NOMO-1 treated with dmso at 0.1 percent for 144 hours (cell line): Measurements from ENCODE around the gene CEP135.
A peak's percentile ranks its signal among the peaks of the same experiment; 100 is the strongest.
"Not testable (repeated sequence)": the region's sequence is repeated elsewhere in the genome, so short reads cannot be mapped to it uniquely, and the experiment has no call there.

Experiments
- DNase-seq: peaks from one replicate; lab custom pipeline; 2025; ENCODE audit not compliant: unreplicated experiment; lab: John Stamatoyannopoulos, UW

The CEP135 gene

DNA sequence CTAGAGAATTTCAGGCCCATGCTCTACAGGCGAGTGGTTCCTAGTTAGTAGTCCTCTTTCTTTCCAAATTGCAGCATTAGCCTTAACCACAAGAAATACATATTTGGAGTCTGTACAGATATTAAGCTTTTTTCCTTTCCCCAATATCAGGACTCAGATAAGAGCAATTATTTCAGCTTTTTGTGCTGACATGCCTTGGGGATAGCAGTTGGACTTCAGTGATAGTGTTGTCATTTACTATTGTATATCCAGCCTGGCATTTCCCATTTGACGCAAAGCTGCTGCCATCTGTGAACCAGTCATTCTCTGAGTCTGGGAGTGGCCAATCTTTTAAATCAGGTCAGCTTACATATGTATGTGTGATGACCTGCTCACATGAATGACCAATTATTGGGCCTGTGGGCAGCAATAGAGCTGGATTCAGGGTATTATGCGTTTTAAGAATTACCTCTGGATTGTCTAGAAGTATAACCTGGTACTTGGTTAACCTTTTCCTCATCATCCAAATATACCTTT is 6.8 kb upstream of the CEP135 start:
- no peak for DNase-seq

- peak; percentile 88 for DNase-seq
Measured at GRCh38 chr4:55947254-55947882, 1.4 kb upstream of the CEP135 start.

DNA sequence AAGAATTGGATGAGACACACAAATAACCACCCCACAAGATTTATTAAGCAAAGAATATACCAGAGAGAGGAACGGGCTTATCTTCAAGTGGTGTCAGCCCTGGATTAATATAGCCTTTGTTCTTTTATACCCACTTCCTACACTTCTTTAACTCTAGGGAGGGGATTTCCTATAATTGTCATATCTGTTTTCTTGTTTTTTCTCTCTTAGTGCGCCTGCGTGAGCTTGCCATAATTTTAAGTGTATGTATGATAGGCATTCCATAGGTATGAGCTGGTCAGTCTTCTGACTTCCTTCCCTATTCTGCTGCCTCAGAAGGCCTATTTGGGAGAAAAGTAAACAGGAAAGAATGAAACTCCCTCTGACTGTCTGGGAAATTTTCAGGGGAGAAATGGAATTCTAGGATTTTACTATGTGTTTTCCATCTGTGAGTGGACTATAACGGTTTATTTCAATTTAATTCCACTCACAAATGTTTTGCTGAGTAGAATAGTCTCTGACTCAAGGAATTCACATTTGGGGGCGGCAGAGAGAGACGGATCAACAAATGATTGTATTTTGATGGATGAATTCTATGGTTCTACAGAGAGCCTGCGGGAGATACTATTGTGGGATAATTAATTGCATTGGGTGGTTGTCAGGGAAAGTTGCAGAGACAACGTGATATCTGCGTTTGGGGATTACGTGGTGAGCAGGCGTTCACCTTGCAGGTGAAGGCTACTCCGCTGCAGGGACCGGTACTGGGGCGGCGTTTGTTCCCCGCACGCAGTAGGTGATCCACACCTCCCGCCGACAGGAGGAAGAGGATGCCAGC is 626 bp upstream of the CEP135 start:
- no peak for DNase-seq

GRCh38 chr4:55949482-55949802 is 697 bp downstream of the CEP135 start:
- DNase-seq: no peak

DNA sequence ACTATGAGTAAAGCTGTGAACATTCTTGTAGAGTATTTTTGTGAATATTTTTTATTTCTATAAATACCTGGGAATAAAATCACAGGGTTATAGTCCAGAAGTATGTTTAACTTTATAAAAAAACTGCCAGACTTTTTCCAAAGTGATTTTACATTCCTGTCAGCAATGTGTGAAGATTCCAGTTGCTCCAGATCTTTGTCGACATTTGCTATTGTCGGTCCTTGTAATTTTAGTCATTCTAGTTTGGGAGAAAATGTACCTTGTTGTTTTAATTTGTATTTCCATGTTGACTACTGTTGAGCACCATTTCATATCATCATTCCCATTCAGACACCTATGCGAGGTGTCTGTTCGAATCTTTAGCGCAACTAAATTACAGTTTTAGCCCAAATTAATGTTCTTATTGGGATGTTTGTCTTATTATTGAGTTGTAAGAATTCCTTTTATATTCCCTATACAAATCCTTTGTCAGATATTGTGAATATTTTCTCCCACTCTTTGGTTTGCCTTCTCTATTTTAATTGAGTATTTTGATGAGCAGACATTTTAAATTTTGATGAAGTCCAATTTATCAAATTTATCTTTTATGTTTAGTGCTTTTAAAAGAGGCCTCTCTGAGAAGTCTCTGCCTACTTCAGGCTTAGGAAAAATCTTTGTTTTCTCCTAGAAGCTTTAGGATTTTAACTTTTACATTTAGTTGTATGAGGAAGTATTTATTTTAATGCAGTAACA is 2.6 kb downstream of the CEP135 start:
- DNase-seq: no peak

DNA sequence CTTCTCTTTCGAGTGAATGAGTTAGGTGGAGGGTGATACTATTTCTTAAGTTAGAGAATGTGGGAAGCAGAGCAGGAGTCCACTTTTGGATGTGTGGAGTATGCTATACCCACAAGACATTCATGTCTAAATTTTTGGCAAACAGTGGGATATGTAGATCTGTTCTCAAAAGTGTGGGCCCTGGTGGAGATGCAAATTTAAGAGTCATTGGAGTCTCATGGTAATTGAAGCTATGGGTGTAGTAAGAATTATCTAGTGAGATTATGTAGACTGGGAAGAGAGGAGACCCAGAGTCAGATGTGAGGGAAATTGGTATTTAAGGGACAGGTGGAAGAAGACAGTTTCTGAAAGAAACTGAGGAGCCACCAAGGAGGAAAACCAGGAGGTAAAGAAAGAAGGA is 7.0 kb downstream of the CEP135 start:
- no peak for DNase-seq

DNA sequence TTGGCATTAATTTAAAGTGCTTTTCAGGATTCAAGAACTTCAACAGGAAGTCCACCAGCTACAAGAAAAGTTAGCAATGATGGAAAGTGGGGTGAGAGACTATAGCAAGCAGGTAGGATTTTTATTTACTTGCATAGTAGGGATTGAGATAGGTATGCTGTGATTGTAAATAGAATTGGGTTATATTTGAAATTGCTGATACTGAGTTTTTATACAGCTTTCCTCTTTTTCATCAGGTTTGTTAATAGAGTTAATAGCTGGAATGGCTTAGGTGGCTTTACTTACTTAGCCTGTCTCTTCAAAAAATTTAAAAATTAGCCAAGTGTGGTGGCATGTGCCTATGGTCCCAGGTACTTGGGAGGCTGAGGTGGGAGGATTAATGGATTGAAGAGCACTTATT is 10.9 kb downstream of the CEP135 start:
- DNase-seq: no peak

GRCh38 chr4:55964046-55964445 is 15.3 kb downstream of the CEP135 start:
- no peak for DNase-seq

DNA sequence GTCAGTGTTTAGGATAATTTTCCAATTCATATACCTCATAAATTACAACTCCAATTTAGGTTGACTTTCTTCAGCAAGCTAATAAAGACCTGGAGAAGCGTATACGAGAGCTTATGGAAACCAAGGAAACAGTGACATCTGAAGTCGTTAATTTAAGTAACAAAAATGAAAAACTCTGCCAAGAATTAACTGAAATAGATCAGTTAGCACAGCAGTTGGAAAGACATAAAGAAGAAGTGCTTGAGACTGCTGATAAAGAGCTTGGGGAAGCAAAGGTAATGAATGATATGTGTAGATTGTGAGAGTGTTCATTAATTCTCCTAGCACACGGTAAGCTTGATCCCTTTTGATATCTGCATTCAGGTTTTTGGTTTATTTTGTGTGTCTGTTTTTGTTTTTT is 16.8 kb downstream of the CEP135 start:
- no peak for DNase-seq

DNA sequence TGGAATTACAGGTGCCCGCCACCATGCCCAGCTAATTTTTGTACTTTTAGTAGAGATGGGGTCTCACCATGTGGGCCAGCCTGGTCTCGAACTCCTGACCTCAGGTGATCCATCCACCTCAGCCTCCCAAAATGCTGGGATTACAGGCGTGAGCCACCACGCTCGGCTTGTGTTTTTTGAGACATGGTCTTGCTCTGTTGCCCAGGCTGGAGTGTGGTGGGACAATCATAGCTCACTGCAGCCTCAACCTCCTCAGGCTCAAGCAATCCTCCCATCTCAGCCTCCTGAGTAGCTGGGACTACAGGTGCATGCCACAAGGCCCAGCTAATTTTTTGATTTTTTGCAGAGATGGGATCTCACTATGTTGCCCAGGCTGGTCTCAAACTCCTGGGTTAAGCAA is 17.6 kb downstream of the CEP135 start:
- DNase-seq: not testable (repeated sequence)

GRCh38 chr4:55967376-55967775 is 18.6 kb downstream of the CEP135 start:
- DNase-seq: no peak

- DNase-seq: no peak
Measured at GRCh38 chr4:55973650-55974049, 24.9 kb downstream of the CEP135 start.

DNA sequence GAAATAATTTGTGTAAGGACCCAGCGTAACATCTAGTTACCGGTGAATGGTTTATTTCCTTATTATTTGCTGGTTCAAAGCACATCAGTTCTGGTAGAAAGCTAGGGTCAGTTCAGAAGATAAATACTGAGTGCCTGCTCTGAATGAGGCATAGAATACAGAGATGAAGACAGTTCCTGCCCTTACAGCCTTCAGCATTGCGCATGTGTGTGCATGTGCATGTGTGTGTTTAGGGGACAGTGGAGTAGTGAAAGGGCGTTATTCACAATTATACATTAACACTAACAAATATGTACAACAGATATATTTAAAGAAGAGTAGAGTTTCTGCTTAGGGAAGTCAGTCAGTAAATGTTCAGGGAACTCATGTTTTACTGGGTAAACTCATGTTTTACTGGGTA is 29.1 kb downstream of the CEP135 start:
- no peak for DNase-seq

- no peak for DNase-seq
Measured at GRCh38 chr4:55979562-55979961, 30.8 kb downstream of the CEP135 start.

DNA sequence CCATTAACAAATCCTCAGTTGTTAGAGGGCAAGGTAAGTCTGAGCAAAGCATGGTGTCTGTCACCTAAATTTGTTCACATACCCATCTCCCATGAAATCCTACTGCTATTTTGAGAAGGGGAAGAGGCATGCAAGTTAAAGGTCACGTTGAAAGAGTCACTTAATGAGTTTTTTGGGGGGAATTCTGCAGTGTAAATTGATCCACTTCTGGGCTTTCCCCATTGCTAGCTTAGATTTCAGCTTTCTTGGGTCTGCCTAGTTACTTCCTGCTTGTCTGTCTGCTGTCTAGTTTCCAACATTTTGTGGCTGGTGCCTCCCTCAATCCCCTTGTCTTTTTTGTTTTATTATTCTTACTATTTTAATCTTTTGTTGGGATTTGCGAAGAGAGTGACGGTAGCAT is 32.0 kb downstream of the CEP135 start:
- DNase-seq: no peak

DNA sequence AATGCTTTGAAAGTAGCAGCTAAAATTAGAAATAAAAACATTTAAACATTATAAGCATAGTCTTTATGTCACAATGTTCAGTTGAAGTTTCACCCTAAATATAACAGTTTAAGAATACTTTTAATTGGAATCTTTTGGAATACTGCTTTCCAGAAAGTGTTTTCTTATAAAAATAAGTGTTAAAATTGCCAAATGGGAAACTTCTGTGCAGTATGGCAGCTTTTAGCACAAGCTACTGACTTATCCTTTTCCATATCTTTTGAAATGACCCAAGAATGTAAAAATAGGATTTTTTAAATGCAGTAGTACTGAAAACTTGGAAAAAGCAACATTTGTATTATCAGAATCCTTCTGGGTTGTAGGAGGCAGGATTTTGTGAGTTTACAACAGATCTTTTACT is 34.2 kb downstream of the CEP135 start:
- DNase-seq: no peak

DNA sequence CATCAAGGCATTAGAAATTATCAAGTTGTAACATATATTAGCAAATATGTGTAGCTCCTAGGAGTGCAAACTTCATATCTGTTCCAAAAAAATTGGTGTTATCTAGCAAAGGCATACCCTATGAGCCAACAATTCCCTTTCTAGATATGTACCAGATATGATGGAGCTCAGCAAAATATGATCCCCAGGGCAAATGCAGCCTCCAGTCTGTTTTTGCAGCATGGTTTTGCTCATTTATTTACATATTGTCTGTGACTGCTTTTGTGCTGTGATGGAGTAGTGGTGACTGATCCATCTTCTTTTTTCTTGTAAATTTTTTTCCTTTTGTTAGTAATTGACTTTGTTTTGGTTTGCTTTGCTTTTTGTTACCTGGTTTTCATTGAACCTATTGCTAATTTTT is 41.0 kb downstream of the CEP135 start:
- DNase-seq: no peak

GRCh38 chr4:55993994-55994663 is 45.4 kb downstream of the CEP135 start:
- DNase-seq: no peak

DNA sequence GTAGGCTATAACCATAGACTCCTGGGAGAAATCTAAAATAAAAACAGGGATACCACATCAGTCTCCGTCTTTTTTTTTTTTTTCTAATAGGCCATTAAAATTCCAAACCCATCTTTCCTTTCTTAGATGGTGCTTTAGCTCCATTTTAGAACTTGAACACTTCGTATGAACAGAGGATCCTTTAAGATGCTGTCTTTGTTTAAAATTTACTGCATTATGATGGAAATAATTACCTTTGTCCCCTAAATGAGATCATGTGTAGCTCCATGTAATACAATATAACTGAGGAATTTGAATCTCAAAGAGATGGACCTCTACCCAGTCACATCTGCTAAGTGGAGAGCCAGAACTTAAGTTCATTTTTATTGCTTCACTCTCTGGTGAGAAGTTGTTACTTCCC is 47.9 kb downstream of the CEP135 start:
- no peak for DNase-seq

GRCh38 chr4:56003606-56004005 is 54.9 kb downstream of the CEP135 start:
- no peak for DNase-seq

- no peak for DNase-seq
Measured at GRCh38 chr4:56004235-56004634, 55.5 kb downstream of the CEP135 start.
